Stimulated activated CD8-positive, alpha-beta memory T cell treated with anti-CD3 and anti-CD28 coated beads, Interleukin-7, amount 100 ng/mL, for 24 hours (primary cell): Measurements from ENCODE around the gene PFKFB3.
"Not testable (repeated sequence)": the region's sequence is repeated elsewhere in the genome, so short reads cannot be mapped to it uniquely, and the experiment has no call there.

Experiments used
- DNase-seq: peaks from one replicate; pipeline ENCODE4 v3.0.0-alpha.2; 2020; ENCODE audit warnings: low read depth

PFKFB3 gene

GRCh38 chr10:6202684-6203330, at the start of gene PFKFB3:
PFKFB3 (plus strand) TSS chr10:6202932; CDS start chr10:6203261, 329 bp downstream.
- peak; percentile 84 for DNase-seq

- DNase-seq: no peak
Measured at GRCh38 chr10:6153845-6154244, 48.9 kb upstream of the PFKFB3 start.

GRCh38 chr10:6154566-6154965, 48.2 kb upstream of the PFKFB3 start:
- DNase-seq: no peak

GRCh38 chr10:6158276-6158675, 44.5 kb upstream of the PFKFB3 start:
- no peak for DNase-seq

GRCh38 chr10:6161921-6162320, 40.8 kb upstream of the PFKFB3 start:
- DNase-seq: no peak

GRCh38 chr10:6162589-6163356, 40.0 kb upstream of the PFKFB3 start:
- no peak for DNase-seq

- DNase-seq: peak; percentile 82
Measured at GRCh38 chr10:6163364-6164270, 39.1 kb upstream of the PFKFB3 start.

- no peak for DNase-seq
Measured at GRCh38 chr10:6164271-6165095, 38.2 kb upstream of the PFKFB3 start.

- DNase-seq: no peak
Measured at GRCh38 chr10:6165221-6165725, 37.5 kb upstream of the PFKFB3 start.

- DNase-seq: not testable (repeated sequence)
Measured at GRCh38 chr10:6165933-6166332, 36.8 kb upstream of the PFKFB3 start.

GRCh38 chr10:6167456-6167855, 35.3 kb upstream of the PFKFB3 start:
- no peak for DNase-seq

- no peak for DNase-seq
Measured at GRCh38 chr10:6168084-6168483, 34.6 kb upstream of the PFKFB3 start.

- DNase-seq: no peak
Measured at GRCh38 chr10:6170638-6171037, 32.1 kb upstream of the PFKFB3 start.

GRCh38 chr10:6171881-6172695, 30.6 kb upstream of the PFKFB3 start:
- DNase-seq: no peak

GRCh38 chr10:6173203-6173602, 29.5 kb upstream of the PFKFB3 start:
- DNase-seq: no peak

- no peak for DNase-seq
Measured at GRCh38 chr10:6174201-6174874, 28.4 kb upstream of the PFKFB3 start.

GRCh38 chr10:6175329-6176055, 27.2 kb upstream of the PFKFB3 start:
- DNase-seq: no peak

- no peak for DNase-seq
Measured at GRCh38 chr10:6176691-6177231, 26.0 kb upstream of the PFKFB3 start.

- no peak for DNase-seq
Measured at GRCh38 chr10:6177880-6178281, 24.9 kb upstream of the PFKFB3 start.
